DMS153 treated with DMSO at 0.1 percent for 48 hours (cell line): Measurements from ENCODE around the gene PPDPF.
"Not testable (repeated sequence)": the region's sequence is repeated elsewhere in the genome, so short reads cannot be mapped to it uniquely, and the experiment has no call there.

Experiments used
- DNase-seq: peaks from one replicate; lab custom pipeline; 2025; ENCODE audit not compliant: unreplicated experiment; lab: John Stamatoyannopoulos, UW

PPDPF gene

GRCh38 chr20:63499338-63499969 is 21.1 kb upstream of the PPDPF start:
- no peak for DNase-seq

GRCh38 chr20:63500151-63500901 is 20.2 kb upstream of the PPDPF start:
- DNase-seq, result no peak

- no peak for DNase-seq
These were observed 19.4 kb upstream of the PPDPF start for GRCh38 chr20:63500902-63501817.

- peak; percentile 52 for DNase-seq
These were observed 18.5 kb upstream of the PPDPF start for GRCh38 chr20:63501818-63502670.

- no peak for DNase-seq
These were observed 17.8 kb upstream of the PPDPF start for GRCh38 chr20:63502671-63503172.

- DNase-seq, result no peak
These were observed 17.0 kb upstream of the PPDPF start for GRCh38 chr20:63503524-63503923.

- DNase-seq, result no peak
These were observed 15.9 kb upstream of the PPDPF start for GRCh38 chr20:63504642-63505041.

GRCh38 chr20:63505281-63505680 is 15.3 kb upstream of the PPDPF start:
- no peak for DNase-seq

- DNase-seq, result no peak
These were observed 14.8 kb upstream of the PPDPF start for GRCh38 chr20:63505723-63506122.

- no peak for DNase-seq
These were observed 13.4 kb upstream of the PPDPF start for GRCh38 chr20:63507083-63507743.

GRCh38 chr20:63508072-63508768 is 12.3 kb upstream of the PPDPF start:
- DNase-seq, result peak; percentile 25

GRCh38 chr20:63509088-63509564 is 11.4 kb upstream of the PPDPF start:
- no peak for DNase-seq

- no peak for DNase-seq
These were observed 7.4 kb upstream of the PPDPF start for GRCh38 chr20:63513207-63513606.

- DNase-seq, result not testable (repeated sequence)
These were observed 6.0 kb upstream of the PPDPF start for GRCh38 chr20:63514520-63514919.

- no peak for DNase-seq
These were observed 2.9 kb upstream of the PPDPF start for GRCh38 chr20:63517376-63518309.

GRCh38 chr20:63518351-63518861 is 2.2 kb upstream of the PPDPF start:
- no peak for DNase-seq

GRCh38 chr20:63518946-63519667 is 1.5 kb upstream of the PPDPF start:
- DNase-seq, result no peak
